Loucy (cell line): ENCODE results near the gene DUSP9.

Experiments used
- EZH2phosphoT487 ChIP-seq: fragments of 200-600 bp; IDR thresholded peaks from 2 replicates; pipeline ENCODE4 v1.6.1; 2018; ENCODE audit warnings: antibody characterized with exemption, mild to moderate bottlenecking, moderate library complexity, borderline replicate concordance
- TF ChIP-seq, protein P1 (sequence below): fragments of 200-600 bp; sonication (generic); conservative IDR thresholded peaks from 2 replicates; pipeline ENCODE4 v1.5.1; 2014; ENCODE audit warnings: mild to moderate bottlenecking, antibody characterized with exemption, low read length

DNA sequence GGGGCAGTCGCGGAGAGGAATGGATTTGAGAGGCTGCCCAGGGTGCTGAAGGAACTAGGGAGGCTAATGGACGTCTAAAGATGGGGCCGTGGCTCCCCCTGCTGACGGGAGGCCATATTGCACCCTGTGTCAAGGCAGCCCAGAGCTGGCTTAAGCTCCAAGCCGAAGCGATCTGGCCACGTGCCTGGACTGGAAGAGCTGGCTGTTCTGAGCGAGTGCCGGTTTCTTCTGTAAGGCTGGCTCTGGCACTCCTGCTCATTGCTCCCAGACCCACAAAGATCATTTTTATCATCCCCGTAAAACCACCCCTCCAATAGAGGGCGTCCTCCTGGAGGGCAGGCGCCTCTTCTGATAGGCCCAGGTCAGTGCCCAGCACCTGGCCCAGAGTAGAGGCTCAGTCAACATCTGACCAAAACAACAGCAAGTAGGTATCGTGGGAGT lies 21.0 kb downstream of the DUSP9 start:
- TF ChIP-seq, protein P1, sequence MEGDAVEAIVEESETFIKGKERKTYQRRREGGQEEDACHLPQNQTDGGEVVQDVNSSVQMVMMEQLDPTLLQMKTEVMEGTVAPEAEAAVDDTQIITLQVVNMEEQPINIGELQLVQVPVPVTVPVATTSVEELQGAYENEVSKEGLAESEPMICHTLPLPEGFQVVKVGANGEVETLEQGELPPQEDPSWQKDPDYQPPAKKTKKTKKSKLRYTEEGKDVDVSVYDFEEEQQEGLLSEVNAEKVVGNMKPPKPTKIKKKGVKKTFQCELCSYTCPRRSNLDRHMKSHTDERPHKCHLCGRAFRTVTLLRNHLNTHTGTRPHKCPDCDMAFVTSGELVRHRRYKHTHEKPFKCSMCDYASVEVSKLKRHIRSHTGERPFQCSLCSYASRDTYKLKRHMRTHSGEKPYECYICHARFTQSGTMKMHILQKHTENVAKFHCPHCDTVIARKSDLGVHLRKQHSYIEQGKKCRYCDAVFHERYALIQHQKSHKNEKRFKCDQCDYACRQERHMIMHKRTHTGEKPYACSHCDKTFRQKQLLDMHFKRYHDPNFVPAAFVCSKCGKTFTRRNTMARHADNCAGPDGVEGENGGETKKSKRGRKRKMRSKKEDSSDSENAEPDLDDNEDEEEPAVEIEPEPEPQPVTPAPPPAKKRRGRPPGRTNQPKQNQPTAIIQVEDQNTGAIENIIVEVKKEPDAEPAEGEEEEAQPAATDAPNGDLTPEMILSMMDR = peak; percentile 72
- no peak for TF ChIP-seq EZH2phosphoT487
